NB4 (cell line): Measurements from ENCODE around the gene RASGEF1B.

Source experiments
- POLR2A ChIP-seq: IDR thresholded peaks from 2 replicates; pipeline ENCODE4 v1.6.1; 2011; ENCODE audit warnings: mild to moderate bottlenecking; ENCODE audit not compliant: insufficient read length; ENCODE audit errors: extremely low read depth
- TF ChIP-seq, protein P1 (sequence below): IDR thresholded peaks from one replicate; pipeline ENCODE4 v1.5.1; 2012; ENCODE audit warnings: low read depth, low read length
- TF ChIP-seq, protein P2 (sequence below): IDR thresholded peaks from 2 replicates; pipeline ENCODE4 v1.6.1; 2011; ENCODE audit warnings: low read depth, low read length

DNA sequence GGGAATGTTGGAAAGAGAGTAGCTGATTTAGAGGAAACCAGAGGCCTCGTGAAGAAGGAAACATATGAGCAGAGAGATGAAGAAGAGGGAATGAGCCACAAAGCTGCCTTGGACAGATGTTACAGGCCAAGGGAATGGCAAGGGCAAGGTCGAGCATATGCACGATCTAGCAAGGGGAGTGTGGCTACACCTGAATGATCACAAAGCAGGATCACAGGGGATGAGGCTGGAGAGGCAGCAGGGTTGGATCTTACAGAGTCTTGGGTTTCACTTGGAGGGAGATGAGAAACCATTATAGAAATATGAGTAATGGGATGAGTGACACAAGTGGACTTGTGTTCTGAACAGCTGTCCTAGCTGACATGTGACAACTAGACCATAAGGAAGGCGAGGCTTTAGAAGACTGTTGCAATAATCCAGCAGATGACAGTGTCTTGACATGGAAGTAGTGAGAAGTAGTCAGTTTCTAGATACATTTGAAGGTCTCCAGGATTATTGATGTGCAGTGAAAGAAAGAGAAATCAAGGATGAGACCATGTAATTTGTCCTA, 58.7 kb downstream of the RASGEF1B start:
- TF ChIP-seq, protein P1, sequence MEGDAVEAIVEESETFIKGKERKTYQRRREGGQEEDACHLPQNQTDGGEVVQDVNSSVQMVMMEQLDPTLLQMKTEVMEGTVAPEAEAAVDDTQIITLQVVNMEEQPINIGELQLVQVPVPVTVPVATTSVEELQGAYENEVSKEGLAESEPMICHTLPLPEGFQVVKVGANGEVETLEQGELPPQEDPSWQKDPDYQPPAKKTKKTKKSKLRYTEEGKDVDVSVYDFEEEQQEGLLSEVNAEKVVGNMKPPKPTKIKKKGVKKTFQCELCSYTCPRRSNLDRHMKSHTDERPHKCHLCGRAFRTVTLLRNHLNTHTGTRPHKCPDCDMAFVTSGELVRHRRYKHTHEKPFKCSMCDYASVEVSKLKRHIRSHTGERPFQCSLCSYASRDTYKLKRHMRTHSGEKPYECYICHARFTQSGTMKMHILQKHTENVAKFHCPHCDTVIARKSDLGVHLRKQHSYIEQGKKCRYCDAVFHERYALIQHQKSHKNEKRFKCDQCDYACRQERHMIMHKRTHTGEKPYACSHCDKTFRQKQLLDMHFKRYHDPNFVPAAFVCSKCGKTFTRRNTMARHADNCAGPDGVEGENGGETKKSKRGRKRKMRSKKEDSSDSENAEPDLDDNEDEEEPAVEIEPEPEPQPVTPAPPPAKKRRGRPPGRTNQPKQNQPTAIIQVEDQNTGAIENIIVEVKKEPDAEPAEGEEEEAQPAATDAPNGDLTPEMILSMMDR, result no peak
- TF ChIP-seq POLR2A, result no peak
- TF ChIP-seq, protein P2, sequence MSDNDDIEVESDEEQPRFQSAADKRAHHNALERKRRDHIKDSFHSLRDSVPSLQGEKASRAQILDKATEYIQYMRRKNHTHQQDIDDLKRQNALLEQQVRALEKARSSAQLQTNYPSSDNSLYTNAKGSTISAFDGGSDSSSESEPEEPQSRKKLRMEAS, result no peak
